ENCODE data around the gene ELAVL2. TPM values are rescaled to one million over a fixed set of nuclear protein-coding genes. Genes with fewer than 3 reads are reported as not detected.

Gene ELAVL2
- total RNA-seq, 2 experiments from 2014 or later = not detected

GRCh38 chr9:23764219-23764618, 61.8 kb downstream of the ELAVL2 start:
- CTCF ChIA-PET = no interaction called here
- H3K4me1 ChIP-seq (ENCODE audit: insufficient read depth, low read length) = no peaks in the 10 kb centered on the region
- H3K9me3 ChIP-seq (ENCODE audit: control insufficient read depth in 1 of 2, insufficient read depth in 1 of 2, low read length in 2 of 2) = no peaks in the 10 kb centered on the region
- no peak overlapping the region for H3K27ac ChIP-seq (ENCODE audit: low read depth in 1 of 2, low read length in 2 of 2)
- no peaks in the 10 kb centered on the region for H3K27me3 ChIP-seq (ENCODE audit: control insufficient read depth in 1 of 2, insufficient read depth in 2 of 2, low read length in 2 of 2)
- TF ChIP-seq CTCF (IDR thresholded peaks at IDR 0.05) = no peak
- DNase-seq (no peak), ATAC-seq (ENCODE audit: poor library complexity) (no peak)
- Mint-ChIP-seq H3K27me3 (no peaks in the 10 kb centered on the region), H3K4me3 (no peak overlapping the region), H3K9me3 (peaks cover 4% of the 10 kb centered on the region), H3K36me3 (ENCODE audit: low read depth) (no peaks in the 10 kb centered on the region), H3K4me1 (ENCODE audit: low read depth) (no peaks in the 10 kb centered on the region), H3K27ac (no peak overlapping the region)
- POLR2A ChIA-PET = no interaction called here
- H3K4me3 ChIP-seq (ENCODE audit: low read length) = no peak overlapping the region
- H3K36me3 ChIP-seq (ENCODE audit: insufficient read depth, low read length) = no peaks in the 10 kb centered on the region
- intact Hi-C loops (cut with DNase I, micrococcal nuclease) = no loop called here

- intact Hi-C loops (cut with DNase I, micrococcal nuclease) = no loop called here
- H3K4me3 Mint-ChIP-seq = no peak overlapping the region
- Histone ChIP-seq H3K9me3 (ENCODE audit: control insufficient read depth in 1 of 2, insufficient read depth in 1 of 2, low read length in 2 of 2) (no peaks in the 10 kb centered on the region), H3K4me3 (ENCODE audit: low read length) (no peak overlapping the region), H3K36me3 (ENCODE audit: insufficient read depth, low read length) (no peaks in the 10 kb centered on the region), H3K27ac (ENCODE audit: low read depth in 1 of 2, low read length in 2 of 2) (no peak overlapping the region), H3K4me1 (ENCODE audit: insufficient read depth, low read length) (no peaks in the 10 kb centered on the region), H3K27me3 (ENCODE audit: control insufficient read depth in 1 of 2, insufficient read depth in 2 of 2, low read length in 2 of 2) (no peaks in the 10 kb centered on the region)
- H3K36me3 Mint-ChIP-seq (ENCODE audit: low read depth) = no peaks in the 10 kb centered on the region
- TF ChIP-seq CTCF (IDR thresholded peaks at IDR 0.05) = no peak
- peaks cover 15% of the 10 kb centered on the region for H3K9me3 Mint-ChIP-seq
- CTCF ChIA-PET = no interaction called here
- ATAC-seq (ENCODE audit: poor library complexity) = no peak
- POLR2A ChIA-PET = no interaction called here
- no peak for DNase-seq
- H3K27ac Mint-ChIP-seq = no peak overlapping the region
- H3K4me1 Mint-ChIP-seq (ENCODE audit: low read depth) = no peaks in the 10 kb centered on the region
- no peaks in the 10 kb centered on the region for H3K27me3 Mint-ChIP-seq
Observed at GRCh38 chr9:23754551-23754950, 71.5 kb downstream of the ELAVL2 start.

- intact Hi-C loops (cut with DNase I, micrococcal nuclease) = no loop called here
- H3K27ac ChIP-seq (ENCODE audit: low read depth in 1 of 2, low read length in 2 of 2) = no peak overlapping the region
- ChIA-PET CTCF (no interaction called here), POLR2A (no interaction called here)
- H3K9me3 ChIP-seq (ENCODE audit: control insufficient read depth in 1 of 2, insufficient read depth in 1 of 2, low read length in 2 of 2) = no peaks in the 10 kb centered on the region
- DNase-seq = no peak
- no peaks in the 10 kb centered on the region for H3K4me1 Mint-ChIP-seq (ENCODE audit: low read depth)
- ATAC-seq (ENCODE audit: poor library complexity) = no peak
- no peak for TF ChIP-seq CTCF (IDR thresholded peaks at IDR 0.05)
- no peak overlapping the region for H3K4me3 ChIP-seq (ENCODE audit: low read length)
- no peaks in the 10 kb centered on the region for H3K36me3 Mint-ChIP-seq (ENCODE audit: low read depth)
- no peak overlapping the region for H3K27ac Mint-ChIP-seq
- H3K4me3 Mint-ChIP-seq = no peak overlapping the region
- no peaks in the 10 kb centered on the region for H3K4me1 ChIP-seq (ENCODE audit: insufficient read depth, low read length)
- peaks cover 13% of the 10 kb centered on the region for H3K9me3 Mint-ChIP-seq
- H3K27me3 Mint-ChIP-seq = no peaks in the 10 kb centered on the region
- no peaks in the 10 kb centered on the region for H3K36me3 ChIP-seq (ENCODE audit: insufficient read depth, low read length)
- H3K27me3 ChIP-seq (ENCODE audit: control insufficient read depth in 1 of 2, insufficient read depth in 2 of 2, low read length in 2 of 2) = no peaks in the 10 kb centered on the region
Observed at GRCh38 chr9:23752859-23753258, 73.2 kb downstream of the ELAVL2 start.

All from CD4-positive, alpha-beta T cell (primary cell).